Measurements from ENCODE around the gene SLC9B1. TPM values are rescaled to one million over a fixed set of nuclear protein-coding genes. Genes with fewer than 3 reads are reported as not detected.

Gene SLC9B1, protein sequence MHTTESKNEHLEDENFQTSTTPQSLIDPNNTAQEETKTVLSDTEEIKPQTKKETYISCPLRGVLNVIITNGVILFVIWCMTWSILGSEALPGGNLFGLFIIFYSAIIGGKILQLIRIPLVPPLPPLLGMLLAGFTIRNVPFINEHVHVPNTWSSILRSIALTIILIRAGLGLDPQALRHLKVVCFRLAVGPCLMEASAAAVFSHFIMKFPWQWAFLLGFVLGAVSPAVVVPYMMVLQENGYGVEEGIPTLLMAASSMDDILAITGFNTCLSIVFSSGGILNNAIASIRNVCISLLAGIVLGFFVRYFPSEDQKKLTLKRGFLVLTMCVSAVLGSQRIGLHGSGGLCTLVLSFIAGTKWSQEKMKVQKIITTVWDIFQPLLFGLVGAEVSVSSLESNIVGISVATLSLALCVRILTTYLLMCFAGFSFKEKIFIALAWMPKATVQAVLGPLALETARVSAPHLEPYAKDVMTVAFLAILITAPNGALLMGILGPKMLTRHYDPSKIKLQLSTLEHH
- total RNA-seq, result 0.30 and 0.69 TPM in 2 replicates

DNA sequence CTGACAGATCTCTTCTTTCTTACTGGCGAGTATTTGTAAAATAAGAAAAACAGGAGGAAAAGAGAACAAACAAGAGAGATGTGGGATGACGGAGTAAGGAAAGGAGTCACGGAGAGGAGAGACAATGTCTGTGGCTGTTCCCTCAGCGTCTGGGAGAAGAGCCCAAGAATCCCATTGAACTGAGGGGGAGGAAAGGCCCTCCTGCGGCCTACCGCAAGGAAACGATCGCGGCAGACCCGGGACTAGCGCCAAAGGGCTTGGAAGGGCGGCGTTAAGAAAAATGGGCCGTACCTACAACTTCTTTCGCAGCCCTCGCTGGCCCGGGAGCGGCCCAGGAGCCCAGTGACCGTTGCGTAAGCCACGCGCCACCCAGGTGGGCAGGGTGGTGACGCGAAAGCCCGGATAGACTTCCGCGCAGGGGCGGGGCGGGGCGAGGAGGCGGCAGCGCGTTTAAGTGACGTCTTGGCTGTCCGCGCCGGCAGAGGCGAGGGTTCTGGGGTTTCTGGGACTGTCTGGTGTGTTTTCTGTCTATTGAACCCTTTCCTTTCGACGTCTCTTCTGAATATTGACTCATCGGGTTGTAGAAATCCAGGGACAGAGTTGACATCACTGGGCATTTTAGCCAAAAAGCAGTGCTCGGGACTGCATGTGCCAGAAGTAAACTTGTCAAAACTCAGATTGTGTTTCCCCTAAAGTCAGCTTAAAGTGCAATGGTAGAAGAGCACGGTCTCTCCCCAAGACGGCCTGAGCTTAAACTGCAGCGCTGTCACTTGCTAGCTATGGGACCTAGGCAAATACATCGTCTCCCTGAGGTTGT lies at the start of gene SLC9B1:
TSS of gene SLC9B1 (minus strand) at position 398 of the 817 bp plus-strand sequence. CDS start 27,994 bp downstream, outside the sequence.
- DNase-seq (ENCODE audit: low read depth), result peak; percentile 95

DNA sequence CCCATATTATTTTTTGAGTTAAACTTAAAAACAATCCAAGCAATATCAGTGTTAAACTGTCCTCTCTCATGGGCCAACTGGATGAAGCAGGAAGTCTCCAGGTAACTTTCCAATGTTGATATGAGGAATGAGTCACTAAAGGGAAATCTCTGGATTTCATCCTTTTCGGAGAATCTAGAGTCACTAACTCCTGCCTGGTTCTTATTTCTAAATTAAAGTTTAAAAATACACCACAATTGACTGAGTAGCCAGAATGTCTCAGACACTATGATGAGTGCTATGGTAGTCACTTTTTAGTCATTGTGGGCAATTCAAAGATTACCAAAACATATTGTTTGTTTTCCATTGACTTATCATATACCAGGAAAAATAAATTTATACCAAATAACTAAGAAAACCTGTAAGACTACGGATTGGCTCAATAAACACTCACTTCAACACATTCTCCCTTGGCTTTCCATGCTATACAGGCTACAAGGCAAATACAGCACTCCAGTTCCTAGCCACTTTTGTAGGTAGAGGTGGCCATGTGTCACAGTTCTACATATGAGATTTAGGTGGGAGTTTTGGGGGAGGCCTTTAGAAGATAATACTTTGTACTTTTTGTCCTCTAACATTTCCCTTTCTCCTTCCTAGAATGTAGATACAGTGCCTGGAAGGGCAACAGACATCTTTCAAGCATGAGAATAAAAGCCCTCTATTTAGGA lies 48.5 kb upstream of the SLC9B1 start:
- peak; percentile 36 for DNase-seq (ENCODE audit: low read depth)

DNA sequence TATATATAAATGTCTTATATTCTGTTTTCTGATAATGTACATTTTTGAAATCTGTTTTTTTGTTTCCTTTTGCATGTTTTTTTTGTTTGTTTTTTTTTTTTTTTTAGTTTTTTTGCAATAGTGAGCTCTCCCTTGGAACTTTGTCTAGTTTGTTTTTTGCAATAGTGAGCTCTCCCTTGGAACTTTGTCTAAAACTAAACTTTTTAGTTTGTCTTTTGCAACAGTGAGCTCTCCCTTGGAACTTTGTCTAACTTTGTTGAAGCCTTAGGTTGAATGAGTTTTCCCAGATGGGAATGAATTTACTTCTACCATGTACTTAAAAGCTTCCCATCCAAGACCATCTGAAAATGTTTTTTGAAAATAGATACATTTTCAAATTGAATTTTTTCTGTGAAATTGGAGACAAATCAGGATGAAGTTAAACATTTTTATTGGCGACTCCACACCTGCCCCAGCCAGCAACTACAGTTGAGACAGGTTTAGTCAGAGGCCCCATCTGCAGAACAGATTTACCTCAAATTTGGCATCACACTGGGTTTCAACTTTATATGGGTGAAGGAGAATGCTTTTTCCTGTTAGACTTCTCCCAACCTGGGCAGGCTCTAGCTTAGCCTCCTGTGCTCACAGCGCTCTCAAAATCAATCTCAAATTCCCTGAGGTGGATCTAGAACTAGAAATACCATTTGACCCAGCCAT lies 41.1 kb upstream of the SLC9B1 start:
- DNase-seq (ENCODE audit: low read depth), result no peak

DNA sequence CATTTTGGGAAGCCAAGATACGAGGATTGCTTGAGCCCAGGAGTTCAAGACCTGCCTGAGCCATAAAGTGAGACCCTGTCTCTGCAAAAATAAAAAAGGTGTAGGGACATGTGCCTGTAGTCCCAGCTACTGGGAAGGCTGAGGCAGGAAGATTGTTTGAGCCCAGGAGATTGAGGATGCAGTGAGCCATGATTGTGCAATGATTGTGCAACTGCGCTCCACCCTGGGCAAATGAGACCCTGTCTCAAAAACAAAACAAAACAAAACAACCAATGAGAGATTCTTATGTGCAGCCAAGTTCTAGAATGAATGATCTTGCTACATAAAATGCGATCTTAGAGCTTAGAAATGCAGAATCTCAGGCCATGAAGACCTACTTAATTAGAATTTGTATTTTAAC lies 34.5 kb upstream of the SLC9B1 start:
- DNase-seq (ENCODE audit: low read depth), result no peak

DNA sequence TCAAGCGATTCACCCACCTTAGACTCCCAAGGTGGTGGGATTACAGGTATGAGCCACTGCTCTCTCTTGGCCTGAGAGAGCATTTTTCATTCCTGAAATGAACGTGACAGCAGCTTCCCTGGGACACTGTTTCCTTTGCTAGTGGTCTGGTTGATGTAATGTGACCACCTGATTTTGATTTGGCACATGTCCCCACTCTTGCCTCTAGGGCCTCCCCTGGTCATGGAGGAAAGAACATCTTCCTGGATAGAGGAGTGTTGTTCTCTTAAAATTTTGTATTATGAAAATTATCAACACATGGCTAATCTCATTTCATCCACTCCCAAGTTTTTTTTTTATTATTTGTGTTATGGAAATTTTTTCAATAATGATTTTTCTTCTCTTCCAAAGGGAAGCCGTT lies 33.3 kb upstream of the SLC9B1 start:
- DNase-seq (ENCODE audit: low read depth), result no peak

DNA sequence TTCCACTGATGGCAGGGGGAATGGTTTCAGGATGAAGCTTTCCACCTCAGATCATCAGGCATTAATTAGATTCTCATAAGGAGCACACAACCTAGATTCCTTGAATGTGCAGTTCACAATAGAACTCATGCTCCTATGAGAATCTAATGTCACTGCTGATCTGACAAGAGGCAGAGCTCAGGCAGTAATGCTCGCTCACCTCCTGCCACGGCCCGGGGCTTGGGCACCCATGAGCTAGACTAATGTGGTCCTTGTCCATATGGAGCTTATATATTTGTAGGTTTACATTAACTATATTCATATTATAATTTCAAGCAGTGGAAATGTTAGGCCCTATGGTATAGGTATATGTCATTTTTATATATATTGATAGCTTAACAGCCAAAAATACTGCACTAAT lies 32.6 kb upstream of the SLC9B1 start:
- DNase-seq (ENCODE audit: low read depth), result no peak

DNA sequence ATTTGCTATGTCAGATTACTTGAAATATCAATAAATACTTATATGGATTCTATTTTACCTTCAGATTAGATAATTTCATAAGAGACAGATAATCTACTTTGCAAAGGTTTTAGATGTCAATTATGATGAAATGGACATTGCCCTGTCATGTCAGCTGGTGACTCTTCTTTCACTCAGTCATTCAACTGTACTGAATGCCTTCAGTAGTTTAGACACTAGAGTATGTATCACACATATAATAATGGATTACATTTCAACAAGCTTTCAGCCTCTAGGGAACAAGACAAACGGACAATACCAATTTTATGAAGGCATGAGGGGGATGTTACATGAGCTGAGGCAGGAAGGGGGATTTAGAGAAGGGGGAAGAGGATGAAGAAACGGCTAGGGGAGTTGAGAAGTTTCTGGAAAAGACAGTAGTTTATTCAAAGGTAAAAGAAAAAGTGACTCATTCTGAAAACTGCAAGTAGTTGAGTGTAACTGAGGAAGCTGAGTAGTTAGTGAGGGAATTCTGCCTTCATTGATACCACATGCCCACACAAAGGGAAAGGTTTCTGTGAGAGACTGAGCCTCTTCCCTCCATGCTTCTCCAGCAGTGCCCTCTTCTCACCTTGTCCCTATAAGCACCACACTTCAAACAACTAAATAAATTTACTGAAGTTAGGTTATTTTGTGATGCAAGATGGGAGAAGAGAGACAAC lies 31.4 kb upstream of the SLC9B1 start:
- DNase-seq (ENCODE audit: low read depth), result no peak

DNA sequence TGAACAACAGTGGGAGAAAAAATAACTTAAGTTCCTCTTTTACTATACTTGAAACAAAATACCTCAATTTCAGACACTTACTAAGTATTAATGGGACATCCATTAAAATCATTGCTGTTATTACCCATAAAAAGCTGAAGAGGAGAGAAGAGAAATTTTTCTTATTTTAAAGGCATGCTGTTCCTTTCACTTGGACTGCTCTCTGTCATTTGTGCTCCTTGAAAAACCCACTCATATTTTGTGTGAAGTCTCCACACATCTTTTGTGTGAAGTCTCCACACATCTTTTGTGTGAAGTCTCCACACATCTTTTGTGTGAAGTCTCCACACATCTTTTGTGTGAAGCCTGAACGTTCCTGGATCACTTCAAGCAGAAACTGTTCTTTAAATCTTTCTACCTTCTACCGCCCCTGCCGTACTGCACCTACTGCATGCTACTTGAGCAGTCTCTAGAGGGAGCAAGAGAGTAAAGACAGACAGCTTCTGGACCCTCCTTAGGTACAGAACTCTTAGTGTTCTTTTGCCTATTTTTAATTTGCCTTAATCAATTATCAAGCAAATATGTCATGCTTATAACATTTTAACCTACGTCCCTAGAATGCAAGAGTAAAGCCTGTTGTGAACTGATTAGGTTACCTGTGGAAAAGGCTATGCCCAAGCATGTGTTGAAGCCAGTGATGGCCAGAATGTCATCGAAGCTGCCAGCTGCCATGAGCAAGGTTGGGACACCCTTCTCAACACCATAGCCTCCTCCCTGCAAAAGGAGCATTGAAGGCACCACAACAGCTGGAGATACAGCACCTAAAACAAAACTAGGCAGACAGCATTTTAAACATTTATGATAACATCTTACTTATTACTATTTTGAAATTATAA lies 27.1 kb upstream of the SLC9B1 start:
- peak; percentile 61 for DNase-seq (ENCODE audit: low read depth)

DNA sequence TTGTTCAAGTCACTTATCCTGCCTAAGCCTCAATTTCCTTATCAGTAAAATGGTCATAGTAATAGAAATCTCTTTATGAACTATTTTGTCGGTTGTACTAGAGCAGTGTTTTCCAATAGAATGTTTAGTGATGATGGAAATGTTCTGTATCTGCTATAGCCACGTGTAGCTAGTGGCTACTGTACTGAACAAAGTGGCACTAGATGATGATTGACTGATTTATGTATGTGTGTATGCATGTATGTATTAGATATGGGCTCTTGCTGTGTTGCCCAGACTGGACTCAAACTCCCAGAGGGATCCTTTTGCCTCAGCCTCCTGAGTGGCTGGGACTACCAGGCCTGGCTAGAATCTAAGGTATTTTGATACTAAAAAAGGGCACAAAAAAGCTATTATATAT lies 24.7 kb upstream of the SLC9B1 start:
- DNase-seq (ENCODE audit: low read depth), result no peak

DNA sequence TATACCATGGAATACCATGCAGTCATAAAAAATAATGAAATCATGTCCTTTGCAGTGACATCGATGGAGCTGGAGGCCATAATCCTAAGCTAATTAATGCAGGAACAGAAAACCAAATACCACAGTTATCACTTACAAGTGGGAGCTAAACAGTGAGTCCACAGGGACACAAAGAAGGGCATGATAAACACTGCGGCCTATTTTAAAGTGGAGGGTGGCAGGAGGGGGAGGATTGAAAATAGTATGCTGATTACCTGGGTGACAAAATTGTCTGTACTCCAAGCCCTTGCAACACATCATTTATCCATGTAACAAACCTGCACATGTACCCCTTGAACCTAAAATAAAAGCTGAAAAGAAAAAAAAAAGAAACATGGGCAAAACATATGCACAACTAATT lies 16.7 kb upstream of the SLC9B1 start:
- DNase-seq (ENCODE audit: low read depth), result no peak

DNA sequence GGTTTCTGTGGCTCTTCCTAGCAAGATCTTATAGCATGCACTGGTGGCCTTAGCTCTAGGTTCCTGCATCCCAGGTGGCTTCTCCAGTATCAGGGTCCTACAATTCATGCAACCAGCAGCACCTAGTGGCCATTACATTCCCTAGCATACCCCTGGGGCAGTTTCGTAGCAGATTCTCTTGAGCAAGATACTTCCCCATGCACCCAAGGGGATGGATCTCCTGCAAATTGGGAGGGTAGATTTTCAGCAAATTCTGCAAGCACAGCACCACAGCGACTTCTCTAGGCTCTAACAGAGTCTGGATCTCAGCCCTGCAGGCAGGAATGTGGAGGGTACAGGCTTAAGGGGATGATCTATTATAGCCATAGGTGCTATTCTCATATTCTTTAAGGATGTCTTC lies 13.1 kb upstream of the SLC9B1 start:
- peak; percentile 48 for DNase-seq (ENCODE audit: low read depth)

DNA sequence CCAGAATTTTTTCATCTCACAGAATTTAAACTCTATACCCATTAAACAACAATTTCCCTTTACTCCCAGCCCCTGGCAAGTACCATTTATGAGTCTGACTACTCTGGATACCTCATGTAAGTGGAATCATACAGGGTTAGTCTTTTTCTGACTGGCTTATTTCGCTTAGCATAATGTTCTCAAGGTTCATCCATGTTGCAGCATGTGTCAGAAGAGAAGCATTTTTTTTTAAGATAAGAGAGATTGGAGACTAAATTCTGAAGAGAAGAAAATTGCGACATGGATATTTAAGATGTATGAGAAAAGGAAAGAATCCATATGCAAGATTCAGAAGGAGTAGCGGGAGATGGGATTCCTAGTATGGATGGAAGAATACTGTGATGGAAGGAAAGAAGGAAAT lies 11.3 kb upstream of the SLC9B1 start:
- no peak for DNase-seq (ENCODE audit: low read depth)

DNA sequence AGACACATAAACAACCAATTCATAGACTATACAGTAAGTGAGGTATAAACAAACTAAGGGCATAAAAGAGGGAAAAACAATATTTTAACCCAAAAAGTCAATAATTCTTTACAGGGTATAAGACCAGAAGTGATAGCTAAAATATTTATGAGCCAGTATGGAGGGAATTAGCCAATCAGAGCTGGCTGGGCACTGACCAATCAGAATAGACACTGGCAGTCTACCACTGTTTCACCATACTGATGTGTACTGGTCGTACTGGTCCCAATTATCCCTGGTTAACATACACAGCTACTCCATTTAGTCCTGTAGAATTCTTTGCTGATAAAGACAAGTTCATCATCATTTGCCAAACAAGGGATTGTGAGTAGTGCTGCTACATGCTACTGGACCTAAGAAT lies 9.8 kb upstream of the SLC9B1 start:
- no peak for DNase-seq (ENCODE audit: low read depth)

DNA sequence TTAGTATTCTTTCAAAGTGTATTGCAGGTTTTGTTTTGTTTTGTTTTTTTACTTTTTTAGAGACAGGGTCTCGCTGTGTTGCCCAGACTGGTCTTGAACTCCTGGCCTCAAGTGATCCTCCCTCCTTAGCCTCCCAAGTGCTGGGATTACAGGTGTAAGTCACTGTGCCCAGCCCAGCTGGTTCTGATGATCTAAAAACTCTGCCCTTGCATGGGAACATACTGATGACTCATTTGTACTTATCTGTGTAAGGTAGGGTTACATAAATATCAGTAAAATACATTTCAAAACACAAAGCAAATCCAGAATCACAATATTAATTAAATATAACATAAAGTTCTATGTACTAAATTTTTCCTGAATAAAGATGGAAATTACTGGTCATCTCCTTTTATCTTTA lies 7.4 kb upstream of the SLC9B1 start:
- no peak for DNase-seq (ENCODE audit: low read depth)

DNA sequence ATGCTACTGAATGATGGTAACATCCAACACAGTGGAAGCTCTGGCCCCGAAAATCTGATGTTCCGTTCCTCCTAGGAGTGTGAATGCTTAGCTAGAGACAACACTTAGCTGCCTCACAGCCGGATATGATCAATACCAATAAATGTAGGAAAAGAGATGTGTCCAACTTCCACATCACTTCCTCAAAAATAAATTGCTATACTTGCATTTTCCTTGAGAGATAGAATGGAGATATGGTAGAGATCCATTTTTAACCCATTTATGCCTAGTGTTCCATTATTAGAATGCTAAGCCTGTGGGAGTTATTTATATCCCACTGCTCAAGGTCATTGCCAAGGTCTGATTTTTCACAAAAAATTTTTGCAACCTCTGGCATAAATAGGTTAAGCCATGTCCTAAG lies 5.5 kb upstream of the SLC9B1 start:
- DNase-seq (ENCODE audit: low read depth), result no peak

DNA sequence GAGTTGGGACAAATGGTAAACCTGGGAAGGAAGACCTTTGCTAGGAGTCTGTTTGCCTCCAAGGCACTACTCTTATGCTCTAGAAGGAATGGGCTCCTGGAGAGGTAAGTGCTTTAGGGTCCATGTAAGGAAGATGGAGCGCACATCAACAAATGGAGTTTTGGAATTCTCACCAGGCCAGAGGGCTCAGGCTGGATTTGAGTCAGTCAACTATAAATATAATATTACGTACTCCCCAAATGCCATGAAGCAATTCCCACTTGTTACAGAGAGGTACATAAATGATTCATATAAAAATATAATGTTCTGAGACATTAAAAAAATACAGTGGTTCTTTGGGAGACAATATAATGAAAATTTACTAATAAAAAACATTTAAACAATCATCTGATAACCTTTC lies 1.6 kb upstream of the SLC9B1 start:
- DNase-seq (ENCODE audit: low read depth), result no peak

DNA sequence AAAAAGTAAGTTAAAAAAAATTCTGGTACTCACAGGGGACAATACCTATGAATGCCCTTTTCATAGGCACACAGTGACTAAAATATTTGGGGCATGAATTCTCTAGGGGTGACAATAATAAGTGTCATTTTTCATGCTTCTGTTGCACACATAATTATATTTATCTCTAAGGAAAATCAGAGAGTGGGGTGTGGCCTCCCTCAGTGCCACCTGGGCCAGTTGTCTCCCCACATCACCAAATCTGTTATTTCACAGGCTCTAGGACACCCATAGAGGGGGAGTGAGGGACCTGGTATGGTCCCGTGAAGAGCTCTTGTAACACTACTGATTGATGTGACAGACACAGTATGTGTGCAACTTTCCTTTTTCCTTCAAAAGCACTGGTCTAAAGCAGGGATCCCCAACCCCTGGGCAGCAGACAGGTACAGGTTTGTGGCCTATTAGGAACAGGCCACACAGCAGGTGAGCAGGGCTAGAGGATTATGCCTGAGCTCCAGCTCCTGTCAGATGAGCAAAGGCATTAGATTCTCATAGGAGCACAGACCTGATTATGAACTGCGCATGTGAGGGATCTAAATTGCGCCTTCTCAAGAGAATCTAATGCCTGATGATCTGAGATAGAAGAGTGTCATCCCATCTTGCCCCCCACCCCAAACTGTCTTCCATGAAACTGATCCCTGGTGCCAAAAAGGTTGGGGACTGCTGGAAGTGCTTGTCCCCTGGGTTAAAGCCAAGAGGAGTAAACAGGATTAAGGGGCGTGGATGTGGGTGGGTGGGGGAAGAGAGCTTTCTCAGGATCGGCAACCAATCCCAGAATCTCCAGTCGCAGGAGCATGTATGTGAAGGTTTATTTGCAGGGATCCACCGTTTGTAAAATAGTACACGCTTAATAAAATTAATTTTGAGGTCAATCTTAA lies 856 bp downstream of the SLC9B1 start:
- peak; percentile 3 for DNase-seq (ENCODE audit: low read depth)

DNA sequence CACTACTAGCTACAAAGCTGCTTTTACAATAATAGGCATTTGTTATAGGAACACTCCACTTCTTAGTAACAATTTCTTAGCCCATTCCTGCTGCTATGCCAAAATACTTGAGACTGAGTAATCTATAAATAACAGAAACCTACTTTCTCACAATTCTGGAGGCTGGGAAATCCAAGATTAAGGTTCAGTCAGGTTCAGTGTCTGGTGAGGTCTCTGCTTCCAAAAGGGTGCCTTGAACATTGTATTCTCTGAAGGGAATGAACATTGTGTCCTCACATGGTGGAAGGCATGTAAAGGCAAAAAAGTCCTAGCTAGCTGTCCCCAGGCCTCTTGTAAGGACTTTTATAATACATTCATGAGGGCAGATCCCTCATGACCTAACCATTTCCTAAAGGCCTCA lies 7.0 kb downstream of the SLC9B1 start:
- no peak for DNase-seq (ENCODE audit: low read depth)

DNA sequence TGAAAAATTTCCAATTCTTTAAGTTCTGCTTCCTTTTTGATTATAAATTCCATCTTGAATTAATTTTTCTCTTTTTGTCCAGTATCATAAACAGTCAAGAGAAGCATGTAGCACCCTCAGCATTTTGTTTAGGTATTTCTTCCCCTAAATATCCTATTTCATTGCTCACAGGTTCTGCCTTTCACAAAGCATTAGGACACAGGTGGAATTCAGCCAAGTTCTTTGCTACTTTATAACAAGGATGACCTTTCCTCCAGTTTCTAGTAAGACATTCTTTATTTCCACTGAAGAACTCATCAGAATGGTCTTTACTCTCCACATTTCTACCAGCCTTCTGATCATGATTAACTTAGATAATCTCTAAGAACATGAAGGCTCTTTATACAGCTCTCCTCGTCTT lies 7.4 kb downstream of the SLC9B1 start:
- peak; percentile 90 for DNase-seq (ENCODE audit: low read depth)
